Measurements from ENCODE around the gene HHIPL1. TPM values are rescaled to one million over a fixed set of nuclear protein-coding genes. Genes with fewer than 3 reads are reported as not detected.
"Not testable (repeated sequence)": the region's sequence is repeated elsewhere in the genome, so short reads cannot be mapped to it uniquely, and the experiment has no call there.

HHIPL1 gene
- total and polyA plus RNA-seq, 10 donors: 0.43 to 4.2 (median 2.7) TPM

DNA sequence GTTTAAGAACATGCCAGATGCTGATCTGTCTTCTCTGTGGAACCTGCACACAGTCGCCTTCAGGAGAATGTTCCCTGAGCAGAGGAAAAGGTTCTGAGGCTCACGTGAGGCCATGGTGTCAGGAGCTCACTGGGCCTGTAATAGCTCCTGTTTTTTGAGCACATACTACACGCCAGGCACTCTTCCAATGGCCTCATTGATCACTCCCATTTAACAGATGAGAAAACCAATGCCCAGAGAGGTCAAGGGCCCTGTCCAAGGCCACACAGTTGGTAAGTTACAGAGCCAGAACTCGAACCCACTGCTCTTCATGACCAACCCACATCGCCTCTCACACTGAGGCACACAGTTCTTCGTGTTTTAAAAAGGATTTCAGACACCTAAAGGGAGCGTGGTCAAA is 7.3 kb upstream of the HHIPL1 start:
- intact Hi-C loops (cut with DNase I; ENCODE audit: low total_unique reads): no loop called here
- Histone ChIP-seq H3K36me3 (no peaks in the 10 kb centered on the region), H3K27ac (no peak overlapping the region), H3K27me3 (replicated peaks in 1 of 7) (no peaks in the 10 kb centered on the region), H3K9me3 (no peaks in the 10 kb centered on the region), H3K4me1 (no peaks in the 10 kb centered on the region), H3K4me3 (no peak overlapping the region)
- TF ChIP-seq POLR2AphosphoS5 (IDR thresholded peaks at IDR 0.05) (no peak), POLR2A (IDR thresholded peaks at IDR 0.05) (no peak), CTCF (IDR thresholded peaks at IDR 0.05 in 8 of 11, conservative IDR thresholded peaks at IDR 0.05 in 3 of 11) (no peak)
- WGBS, 5 donors: 81 to 92% (median 82%) methylated on average over 7 of the region's 7 CpGs
- DNase-seq: no peak

GRCh38 chr14:99642771-99643170 is 2.2 kb upstream of the HHIPL1 start:
- H3K27me3 ChIP-seq (replicated peaks in 1 of 7): peaks cover 0 to 45% (median 19%) of the 10 kb centered on the region in 7 donors
- DNase-seq; H3K4me3 ChIP-seq; intact Hi-C loops (cut with DNase I; ENCODE audit: low total_unique reads); H3K9me3 ChIP-seq; H3K36me3 ChIP-seq; H3K27ac ChIP-seq: not testable (repeated sequence)
- 93 to 98% (median 96%) methylated on average over 5 of the region's 5 CpGs for WGBS, 5 donors
- peaks cover 0 to 18% (median 9%) of the 10 kb centered on the region in 6 donors for H3K4me1 ChIP-seq

- intact Hi-C loops (cut with DNase I; ENCODE audit: low total_unique reads): no loop called here
- no peaks in the 10 kb centered on the region for H3K9me3 ChIP-seq
- WGBS, 5 donors: 47 to 62% (median 60%) methylated on average over 6 of the region's 6 CpGs
- no peak overlapping the region for H3K27ac ChIP-seq
- no peak for DNase-seq
- H3K4me3 ChIP-seq: no peak overlapping the region
- no peaks in the 10 kb centered on the region for H3K36me3 ChIP-seq
- TF ChIP-seq CTCF (IDR thresholded peaks at IDR 0.05 in 8 of 11, conservative IDR thresholded peaks at IDR 0.05 in 3 of 11) (no peak), POLR2A (IDR thresholded peaks at IDR 0.05) (no peak), POLR2AphosphoS5 (IDR thresholded peaks at IDR 0.05) (no peak)
- H3K4me1 ChIP-seq: peaks cover 0 to 18% (median 9%) of the 10 kb centered on the region in 6 donors
- H3K27me3 ChIP-seq (replicated peaks in 1 of 7): peaks cover 0 to 46% (median 19%) of the 10 kb centered on the region in 7 donors
These were observed 1.6 kb upstream of the HHIPL1 start for GRCh38 chr14:99643343-99643742.

- intact Hi-C loops (cut with DNase I; ENCODE audit: low total_unique reads): no loop called here
- 88 to 93% (median 90%) methylated on average over 10 to 11 of the region's 11 CpGs for WGBS, 5 donors
- DNase-seq: no peak
- Histone ChIP-seq H3K9me3 (no peaks in the 10 kb centered on the region), H3K4me3 (peak overlapping the region in 1 of 8 donors; percentile 68), H3K36me3 (no peaks in the 10 kb centered on the region), H3K4me1 (peaks cover 0 to 18% (median 9%) of the 10 kb centered on the region in 6 donors), H3K27ac (no peak overlapping the region), H3K27me3 (replicated peaks in 1 of 7) (peaks cover 0 to 46% (median 19%) of the 10 kb centered on the region in 7 donors)
- TF ChIP-seq POLR2A (IDR thresholded peaks at IDR 0.05) (no peak), POLR2AphosphoS5 (IDR thresholded peaks at IDR 0.05) (no peak), CTCF (IDR thresholded peaks at IDR 0.05 in 8 of 11, conservative IDR thresholded peaks at IDR 0.05 in 3 of 11) (no peak)
These were observed 818 bp upstream of the HHIPL1 start for GRCh38 chr14:99644035-99644587.

Data from spleen (tissue), 11 donors.